Stimulated activated naive CD8-positive, alpha-beta T cell treated with anti-CD3 and anti-CD28 coated beads, Interleukin-15, Interleukin-2, amounts not matched to agents 100 ng/mL and 50 ng/mL, for 24 hours (primary cell): ENCODE results near the gene FRMPD2.
"Not testable (repeated sequence)": the region's sequence is repeated elsewhere in the genome, so short reads cannot be mapped to it uniquely, and the experiment has no call there.

Experiments
- H3K27ac Mint-ChIP-seq: one replicate; pipeline ENCODE4 v1.8.0; 2021; ENCODE audit warnings: mild to moderate bottlenecking, mixed read lengths
- H3K27me3 Mint-ChIP-seq: one replicate; pipeline ENCODE4 v1.8.0; 2021; ENCODE audit warnings: mixed read lengths
- H3K36me3 Mint-ChIP-seq: one replicate; pipeline ENCODE4 v1.8.0; 2021; ENCODE audit warnings: low read depth, mixed read lengths
- H3K4me1 Mint-ChIP-seq: one replicate; pipeline ENCODE4 v1.8.0; 2021; ENCODE audit warnings: low read depth, mixed read lengths
- H3K4me3 Mint-ChIP-seq: one replicate; pipeline ENCODE4 v1.8.0; 2021; ENCODE audit warnings: mild to moderate bottlenecking, mixed read lengths
- H3K9me3 Mint-ChIP-seq: one replicate; pipeline ENCODE4 v1.8.0; 2021; ENCODE audit warnings: mixed read lengths

The FRMPD2 gene

GRCh38 chr10:48237259-48238250 is 36.9 kb downstream of the FRMPD2 start:
- Mint-ChIP-seq H3K27ac (no peak overlapping the region), H3K9me3 (no peaks in the 10 kb centered on the region), H3K4me3 (no peak overlapping the region), H3K4me1 (no peaks in the 10 kb centered on the region), H3K27me3 (peaks cover 3% of the 10 kb centered on the region), H3K36me3 (no peaks in the 10 kb centered on the region)

GRCh38 chr10:48236199-48236621 is 38.3 kb downstream of the FRMPD2 start:
- no peaks in the 10 kb centered on the region for H3K9me3 Mint-ChIP-seq
- no peak overlapping the region for H3K27ac Mint-ChIP-seq
- no peaks in the 10 kb centered on the region for H3K4me1 Mint-ChIP-seq
- no peaks in the 10 kb centered on the region for H3K36me3 Mint-ChIP-seq
- peaks cover 3% of the 10 kb centered on the region for H3K27me3 Mint-ChIP-seq
- H3K4me3 Mint-ChIP-seq: no peak overlapping the region

- Mint-ChIP-seq H3K4me3 (no peak overlapping the region), H3K36me3 (no peaks in the 10 kb centered on the region), H3K27ac (no peak overlapping the region)
These were observed 39.0 kb downstream of the FRMPD2 start for GRCh38 chr10:48235501-48235900.

GRCh38 chr10:48234787-48235186 is 39.7 kb downstream of the FRMPD2 start:
- Mint-ChIP-seq H3K4me3 (no peak overlapping the region), H3K27ac (no peak overlapping the region), H3K4me1 (no peaks in the 10 kb centered on the region), H3K27me3 (peaks cover 3% of the 10 kb centered on the region), H3K36me3 (no peaks in the 10 kb centered on the region), H3K9me3 (no peaks in the 10 kb centered on the region)

More at GRCh38 chr10:48235501-48235900, 39.0 kb downstream of the FRMPD2 start:
- Mint-ChIP-seq H3K27me3 (peaks cover 3% of the 10 kb centered on the region), H3K9me3 (no peaks in the 10 kb centered on the region), H3K4me1 (no peaks in the 10 kb centered on the region)

GRCh38 chr10:48234295-48234694 is 40.2 kb downstream of the FRMPD2 start:
- Mint-ChIP-seq H3K9me3 (no peaks in the 10 kb centered on the region), H3K36me3 (no peaks in the 10 kb centered on the region), H3K27me3 (peaks cover 3% of the 10 kb centered on the region), H3K4me1 (no peaks in the 10 kb centered on the region), H3K27ac (no peak overlapping the region), H3K4me3 (no peak overlapping the region)

GRCh38 chr10:48233559-48234005 is 40.9 kb downstream of the FRMPD2 start:
- Mint-ChIP-seq H3K36me3 (no peaks in the 10 kb centered on the region), H3K27me3 (peaks cover 5% of the 10 kb centered on the region), H3K4me1 (no peaks in the 10 kb centered on the region), H3K9me3 (no peaks in the 10 kb centered on the region), H3K27ac (no peak overlapping the region), H3K4me3 (no peak overlapping the region)

GRCh38 chr10:48232717-48233447 is 41.6 kb downstream of the FRMPD2 start:
- Mint-ChIP-seq H3K9me3 (no peaks in the 10 kb centered on the region), H3K27me3 (peaks cover 7% of the 10 kb centered on the region), H3K27ac (no peak overlapping the region), H3K4me1 (no peaks in the 10 kb centered on the region), H3K4me3 (no peak overlapping the region), H3K36me3 (no peaks in the 10 kb centered on the region)

- H3K36me3 Mint-ChIP-seq: no peaks in the 10 kb centered on the region
- no peaks in the 10 kb centered on the region for H3K9me3 Mint-ChIP-seq
- H3K27ac Mint-ChIP-seq: no peak overlapping the region
- peaks cover 15% of the 10 kb centered on the region for H3K27me3 Mint-ChIP-seq
- no peak overlapping the region for H3K4me3 Mint-ChIP-seq
- H3K4me1 Mint-ChIP-seq: no peaks in the 10 kb centered on the region
These were observed 42.7 kb downstream of the FRMPD2 start for GRCh38 chr10:48231699-48232315.

GRCh38 chr10:48231178-48231577 is 43.3 kb downstream of the FRMPD2 start:
- H3K27me3 Mint-ChIP-seq: peaks cover 15% of the 10 kb centered on the region
- H3K9me3 Mint-ChIP-seq: no peaks in the 10 kb centered on the region
- no peaks in the 10 kb centered on the region for H3K4me1 Mint-ChIP-seq
- no peak overlapping the region for H3K4me3 Mint-ChIP-seq
- no peaks in the 10 kb centered on the region for H3K36me3 Mint-ChIP-seq
- no peak overlapping the region for H3K27ac Mint-ChIP-seq

- Mint-ChIP-seq H3K27ac (no peak overlapping the region), H3K4me3 (no peak overlapping the region), H3K27me3 (peaks cover 24% of the 10 kb centered on the region)
These were observed 47.3 kb downstream of the FRMPD2 start for GRCh38 chr10:48227213-48227612.

GRCh38 chr10:48224979-48225560 is 49.4 kb downstream of the FRMPD2 start:
- no peak overlapping the region for H3K27ac Mint-ChIP-seq
- H3K9me3 Mint-ChIP-seq: no peaks in the 10 kb centered on the region
- no peak overlapping the region for H3K4me3 Mint-ChIP-seq
- H3K36me3 Mint-ChIP-seq: no peaks in the 10 kb centered on the region
- H3K27me3 Mint-ChIP-seq: peaks cover 32% of the 10 kb centered on the region
- H3K4me1 Mint-ChIP-seq: no peaks in the 10 kb centered on the region

More at GRCh38 chr10:48227213-48227612, 47.3 kb downstream of the FRMPD2 start:
- Mint-ChIP-seq H3K36me3 (no peaks in the 10 kb centered on the region), H3K4me1 (no peaks in the 10 kb centered on the region), H3K9me3 (no peaks in the 10 kb centered on the region)

- Mint-ChIP-seq H3K4me1 (no peaks in the 10 kb centered on the region), H3K4me3 (no peak overlapping the region), H3K27ac (no peak overlapping the region), H3K9me3 (no peaks in the 10 kb centered on the region), H3K27me3 (peaks cover 38% of the 10 kb centered on the region), H3K36me3 (no peaks in the 10 kb centered on the region)
These were observed 50.2 kb downstream of the FRMPD2 start for GRCh38 chr10:48224296-48224695.

- H3K36me3 Mint-ChIP-seq: no peaks in the 10 kb centered on the region
- H3K4me1 Mint-ChIP-seq: no peaks in the 10 kb centered on the region
- no peak overlapping the region for H3K4me3 Mint-ChIP-seq
- H3K9me3 Mint-ChIP-seq: no peaks in the 10 kb centered on the region
- no peak overlapping the region for H3K27ac Mint-ChIP-seq
- peaks cover 27% of the 10 kb centered on the region for H3K27me3 Mint-ChIP-seq
These were observed 52.7 kb downstream of the FRMPD2 start for GRCh38 chr10:48221814-48222213.

- not testable (repeated sequence) for H3K4me1 Mint-ChIP-seq, H3K27ac Mint-ChIP-seq, H3K4me3 Mint-ChIP-seq, H3K36me3 Mint-ChIP-seq, H3K9me3 Mint-ChIP-seq
- H3K27me3 Mint-ChIP-seq: peaks cover 30% of the 10 kb centered on the region
These were observed 53.5 kb downstream of the FRMPD2 start for GRCh38 chr10:48221031-48221430.
